ENCODE measurements around the gene DMAP1. TPM values are rescaled to one million over a fixed set of nuclear protein-coding genes. Genes with fewer than 3 reads are reported as not detected.

DMAP1 gene
- total RNA-seq, 1 donor from 2014 or later, result 54.6 TPM

- no peak for TF ChIP-seq CTCF (conservative IDR thresholded peaks at IDR 0.05)
- H3K4me3 Mint-ChIP-seq, result no peak overlapping the region
- peaks cover 11% of the 10 kb centered on the region for H3K36me3 Mint-ChIP-seq
- H3K4me1 Mint-ChIP-seq (ENCODE audit: unreplicated experiment), result peaks cover 18% of the 10 kb centered on the region
- H3K27me3 Mint-ChIP-seq, result no peaks in the 10 kb centered on the region
- DNase-seq (ENCODE audit: extremely low spot score, unreplicated experiment), result no peak
- no peaks in the 10 kb centered on the region for H3K9me3 Mint-ChIP-seq
- no peak overlapping the region for H3K27ac Mint-ChIP-seq
Observed at GRCh38 chr1:44219301-44219626, 6.0 kb downstream of the DMAP1 start.

- no peaks in the 10 kb centered on the region for H3K27me3 Mint-ChIP-seq
- DNase-seq (ENCODE audit: extremely low spot score, unreplicated experiment), result no peak
- H3K36me3 Mint-ChIP-seq, result peaks cover 11% of the 10 kb centered on the region
- TF ChIP-seq CTCF (conservative IDR thresholded peaks at IDR 0.05), result no peak
- no peak overlapping the region for H3K27ac Mint-ChIP-seq
- H3K9me3 Mint-ChIP-seq, result no peaks in the 10 kb centered on the region
- peaks cover 18% of the 10 kb centered on the region for H3K4me1 Mint-ChIP-seq (ENCODE audit: unreplicated experiment)
- peak overlapping the region; percentile 41 for H3K4me3 Mint-ChIP-seq
Observed at GRCh38 chr1:44220001-44220751, 6.9 kb downstream of the DMAP1 start.

- TF ChIP-seq CTCF (conservative IDR thresholded peaks at IDR 0.05), result no peak
- peaks cover 12% of the 10 kb centered on the region for H3K36me3 Mint-ChIP-seq
- DNase-seq (ENCODE audit: extremely low spot score, unreplicated experiment), result no peak
- H3K4me1 Mint-ChIP-seq (ENCODE audit: unreplicated experiment), result peaks cover 18% of the 10 kb centered on the region
- H3K27me3 Mint-ChIP-seq, result no peaks in the 10 kb centered on the region
- H3K4me3 Mint-ChIP-seq, result peak overlapping the region; percentile 41
- H3K27ac Mint-ChIP-seq, result no peak overlapping the region
- H3K9me3 Mint-ChIP-seq, result no peaks in the 10 kb centered on the region
Observed at GRCh38 chr1:44220755-44221154, 7.5 kb downstream of the DMAP1 start.

GRCh38 chr1:44221769-44222168 is 8.5 kb downstream of the DMAP1 start:
- H3K27ac Mint-ChIP-seq, result peak overlapping the region; percentile 61

GRCh38 chr1:44222397-44223186 is 9.3 kb downstream of the DMAP1 start:
- H3K4me3 Mint-ChIP-seq, result no peak overlapping the region
- no peak for DNase-seq (ENCODE audit: extremely low spot score, unreplicated experiment)
- H3K36me3 Mint-ChIP-seq, result peaks cover 17% of the 10 kb centered on the region
- H3K4me1 Mint-ChIP-seq (ENCODE audit: unreplicated experiment), result peaks cover 17% of the 10 kb centered on the region
- no peaks in the 10 kb centered on the region for H3K27me3 Mint-ChIP-seq
- no peaks in the 10 kb centered on the region for H3K9me3 Mint-ChIP-seq
- H3K27ac Mint-ChIP-seq, result peak overlapping the region; percentile 61
- TF ChIP-seq CTCF (conservative IDR thresholded peaks at IDR 0.05), result no peak

More at GRCh38 chr1:44221769-44222168, 8.5 kb downstream of the DMAP1 start:
- peaks cover 18% of the 10 kb centered on the region for H3K4me1 Mint-ChIP-seq (ENCODE audit: unreplicated experiment)
- no peaks in the 10 kb centered on the region for H3K27me3 Mint-ChIP-seq
- TF ChIP-seq CTCF (conservative IDR thresholded peaks at IDR 0.05), result no peak
- no peak overlapping the region for H3K4me3 Mint-ChIP-seq
- H3K36me3 Mint-ChIP-seq, result peaks cover 14% of the 10 kb centered on the region
- DNase-seq (ENCODE audit: extremely low spot score, unreplicated experiment), result no peak
- no peaks in the 10 kb centered on the region for H3K9me3 Mint-ChIP-seq

All from type B pancreatic cell (in vitro differentiated cells).